Measurements from ENCODE around the gene ZNF654.
"Not testable (repeated sequence)": the region's sequence is repeated elsewhere in the genome, so short reads cannot be mapped to it uniquely, and the experiment has no call there.

ZNF654 gene

DNA sequence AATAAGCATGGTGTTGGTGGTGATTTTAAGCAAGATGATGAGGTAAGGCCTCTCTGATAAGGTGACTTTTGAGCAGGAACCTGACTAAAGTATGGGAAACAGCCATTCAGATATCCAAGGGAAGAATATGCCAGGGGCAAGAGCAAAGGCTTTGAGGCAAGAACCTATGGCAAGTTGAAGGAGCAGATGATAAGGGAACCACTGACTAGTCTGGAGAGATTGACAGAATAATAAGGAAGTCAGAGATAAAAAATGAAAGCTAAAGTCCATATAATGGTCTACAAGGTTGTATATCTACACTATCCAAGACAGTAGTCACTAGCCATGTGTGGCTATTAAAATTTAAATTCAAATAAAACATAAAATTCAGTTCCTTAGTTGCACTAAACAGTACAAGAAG, 88.2 kb downstream of the ZNF654 start:
- no peak for DNase-seq

- no peak for DNase-seq
Observed at GRCh38 chr3:88148651-88149050, 89.6 kb downstream of the ZNF654 start.

GRCh38 chr3:88149101-88149508, 90.0 kb downstream of the ZNF654 start:
- DNase-seq = peak; percentile 3 to 4

- DNase-seq = peak; percentile 60 to 68
Observed at GRCh38 chr3:88149509-88150362, 90.7 kb downstream of the ZNF654 start, which contains the start of gene C3orf38. Gene C3orf38 (plus strand): TSS chr3:88149959. CDS start chr3:88150053, 94 bp downstream.

GRCh38 chr3:88150371-88150770, 91.3 kb downstream of the ZNF654 start:
- peak; percentile 2 to 10 for DNase-seq

- DNase-seq = no peak
Observed at GRCh38 chr3:88150806-88151205, 91.8 kb downstream of the ZNF654 start.

GRCh38 chr3:88151358-88151757, 92.3 kb downstream of the ZNF654 start:
- no peak for DNase-seq

GRCh38 chr3:88152841-88153240, 93.8 kb downstream of the ZNF654 start:
- no peak for DNase-seq

GRCh38 chr3:88166419-88166971, 107.4 kb downstream of the ZNF654 start:
- DNase-seq = no peak

- no peak for DNase-seq
Observed at GRCh38 chr3:88167173-88167572, 108.1 kb downstream of the ZNF654 start.

DNA sequence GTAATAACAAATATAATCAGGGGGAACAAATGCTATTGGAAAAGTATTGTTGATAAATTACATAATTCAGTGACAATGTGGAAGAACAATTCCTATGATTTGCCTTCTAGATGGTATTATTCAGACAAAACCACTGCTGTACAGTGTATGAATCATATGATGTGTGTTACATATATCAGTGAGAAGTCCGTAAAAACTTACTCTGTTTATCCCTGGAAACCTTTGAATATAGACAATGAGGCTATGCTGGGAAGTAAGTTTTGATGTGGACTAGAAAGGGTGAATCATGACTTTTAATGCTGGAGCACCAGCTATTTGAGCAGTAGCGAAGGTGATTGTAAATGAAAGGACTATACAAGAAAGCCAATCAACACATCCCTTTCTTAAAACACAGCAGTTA, 108.6 kb downstream of the ZNF654 start:
- no peak for DNase-seq

GRCh38 chr3:88168171-88168570, 109.1 kb downstream of the ZNF654 start:
- DNase-seq = no peak

GRCh38 chr3:88180398-88180999, 121.4 kb downstream of the ZNF654 start:
- DNase-seq = no peak

- not testable (repeated sequence) for DNase-seq
Observed at GRCh38 chr3:88182165-88182918, 123.3 kb downstream of the ZNF654 start.

DNA sequence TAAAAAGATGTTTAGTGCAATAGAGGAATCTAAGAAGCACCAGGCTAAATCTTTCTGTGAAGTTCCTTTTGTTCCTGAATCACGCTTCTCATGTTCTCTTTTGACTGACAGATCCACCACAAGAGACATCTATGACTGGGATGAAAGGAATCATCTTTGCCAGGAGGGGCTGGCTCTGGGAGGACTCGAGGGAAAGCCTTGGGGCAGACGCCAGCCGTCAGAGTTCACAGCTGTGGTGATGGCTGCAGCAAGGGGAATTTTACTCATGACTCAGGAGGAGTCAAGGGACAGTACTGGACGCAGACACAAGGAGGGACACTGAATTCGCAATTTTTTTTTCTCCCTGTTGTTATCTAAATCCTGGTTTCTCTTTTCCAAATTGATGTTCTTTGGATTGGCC, 129.4 kb downstream of the ZNF654 start:
- DNase-seq = no peak

- no peak for DNase-seq
Observed at GRCh38 chr3:88189361-88189810, 130.3 kb downstream of the ZNF654 start.

DNA sequence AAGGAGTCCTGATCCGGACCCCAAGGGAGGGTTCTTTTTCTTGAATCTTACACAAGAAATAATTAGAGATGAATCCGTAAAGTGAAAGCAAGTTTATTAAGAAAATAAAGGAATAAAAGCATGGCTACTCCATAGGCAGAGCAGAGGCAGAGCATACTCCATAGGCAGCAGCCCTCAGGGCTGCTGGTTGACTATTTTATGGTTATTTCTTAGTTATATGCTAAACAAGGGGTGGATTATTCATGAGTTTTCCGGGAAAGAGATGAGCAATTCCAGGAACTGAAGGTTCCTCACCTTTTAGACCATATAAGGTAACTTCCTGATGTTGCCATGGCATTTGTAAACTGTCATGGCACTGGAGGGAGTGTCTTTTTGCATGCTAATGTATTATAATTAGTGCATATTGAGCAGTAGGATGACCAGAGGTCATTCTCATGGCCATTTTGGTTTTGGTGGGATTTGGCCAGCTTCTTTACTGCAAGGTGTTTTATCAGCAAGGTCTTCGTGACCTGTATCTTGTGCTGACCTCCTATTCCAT, 132.9 kb downstream of the ZNF654 start:
- DNase-seq = no peak

- DNase-seq = no peak
Observed at GRCh38 chr3:88192631-88193030, 133.6 kb downstream of the ZNF654 start.
